GM12878 (cell line): ENCODE results near the gene REV3L.

Experiments
- BHLHE40 ChIP-seq, 2 experiments: fragments of 450-650 bp in 1 of 2; IDR thresholded peaks; 2 replicates each; pipeline ENCODE4 v1.6.1; 2011 to 2017; ENCODE audit warnings: low read depth in 2 of 2, borderline replicate concordance in 1 of 2, improper control_type of control experiment in 1 of 2, low read length in 1 of 2, mild to moderate bottlenecking in 1 of 2
- CTCF ChIP-seq, 3 experiments: IDR thresholded peaks in 2 of 3; conservative IDR thresholded peaks in 1 of 3; 2 replicates each; pipeline ENCODE4 v1.5.1; 2011; ENCODE audit warnings: low read depth in 3 of 3, low read length in 3 of 3, mild to moderate bottlenecking in 3 of 3, control low read depth in 2 of 3, moderate library complexity in 2 of 3, inconsistent platforms in 1 of 3, mixed read lengths in 1 of 3; ENCODE audit not compliant: control insufficient read depth in 2 of 3, insufficient read depth in 1 of 3; ENCODE audit errors: extremely low read depth in 1 of 3
- KDM1A ChIP-seq: fragments of 200-600 bp; sonication (generic); IDR thresholded peaks from 2 replicates; pipeline ENCODE4 v1.6.1; 2016; ENCODE audit warnings: borderline replicate concordance
- POLR2A ChIP-seq: IDR thresholded peaks from 2 replicates; pipeline ENCODE4 v1.6.1; 2011; ENCODE audit warnings: low read depth, mild to moderate bottlenecking, low read length
- POLR2AphosphoS5 ChIP-seq: IDR thresholded peaks from 2 replicates; pipeline ENCODE4 v1.6.1; 2011; ENCODE audit warnings: mild to moderate bottlenecking, low read length, inconsistent platforms
- TCF12 ChIP-seq: IDR thresholded peaks from 2 replicates; pipeline ENCODE4 v1.6.1; 2011; ENCODE audit warnings: low read depth, mild to moderate bottlenecking, low read length
- YY1 ChIP-seq: IDR thresholded peaks from 2 replicates; pipeline ENCODE4 v1.6.1; 2011; ENCODE audit warnings: low read depth, mild to moderate bottlenecking, low read length

GRCh38 chr6:111406200-111406721 is 76.8 kb downstream of the REV3L start:
- TF ChIP-seq POLR2A: no peak
- no peak for TF ChIP-seq KDM1A
- no peak for TF ChIP-seq CTCF (IDR thresholded peaks at IDR 0.05 in 2 of 3, conservative IDR thresholded peaks at IDR 0.05 in 1 of 3; ENCODE audit: control insufficient read depth in 2 of 3, extremely low read depth in 1 of 3, insufficient read depth in 1 of 3, low read depth in 3 of 3, low read length in 3 of 3)
- no peak for TF ChIP-seq POLR2AphosphoS5
- TF ChIP-seq BHLHE40 (IDR thresholded peaks at IDR 0.05; ENCODE audit: borderline replicate concordance in 1 of 2, low read depth in 2 of 2, low read length in 1 of 2): peak; percentile 97 to 98
- TF ChIP-seq TCF12: no peak
- no peak for TF ChIP-seq YY1
